Right lobe of liver (tissue), 4 donors: ENCODE measurements around the gene SCARF1.

ENCODE experiments used
- POLR2A ChIP-seq: fragments of 450-650 bp; IDR thresholded peaks from one replicate; pipeline ENCODE4 v1.6.1; 2017; ENCODE audit warnings: antibody characterized with exemption, mild to moderate bottlenecking
- TF ChIP-seq, protein P1 (sequence below), 4 donors: fragments of 200-600 bp in 3 of 4; fragments of 450-650 bp in 1 of 4; IDR thresholded peaks; one replicate each; pipeline versions ENCODE4 v1.5.1 to v1.8.0; 2016 to 2022; ENCODE audit warnings: antibody characterized with exemption in 4 of 4, mild to moderate bottlenecking in 2 of 4
- donor health status: DM: no; HTN: no; CAD: no.
- donor health status: DM: no; HTN: no; CAD: no.
- donor health status: DM: no; HTN: yes; CAD: no.

GRCh38 chr17:1590747-1591473 lies 54.6 kb downstream of the SCARF1 start:
- TF ChIP-seq, protein P1, sequence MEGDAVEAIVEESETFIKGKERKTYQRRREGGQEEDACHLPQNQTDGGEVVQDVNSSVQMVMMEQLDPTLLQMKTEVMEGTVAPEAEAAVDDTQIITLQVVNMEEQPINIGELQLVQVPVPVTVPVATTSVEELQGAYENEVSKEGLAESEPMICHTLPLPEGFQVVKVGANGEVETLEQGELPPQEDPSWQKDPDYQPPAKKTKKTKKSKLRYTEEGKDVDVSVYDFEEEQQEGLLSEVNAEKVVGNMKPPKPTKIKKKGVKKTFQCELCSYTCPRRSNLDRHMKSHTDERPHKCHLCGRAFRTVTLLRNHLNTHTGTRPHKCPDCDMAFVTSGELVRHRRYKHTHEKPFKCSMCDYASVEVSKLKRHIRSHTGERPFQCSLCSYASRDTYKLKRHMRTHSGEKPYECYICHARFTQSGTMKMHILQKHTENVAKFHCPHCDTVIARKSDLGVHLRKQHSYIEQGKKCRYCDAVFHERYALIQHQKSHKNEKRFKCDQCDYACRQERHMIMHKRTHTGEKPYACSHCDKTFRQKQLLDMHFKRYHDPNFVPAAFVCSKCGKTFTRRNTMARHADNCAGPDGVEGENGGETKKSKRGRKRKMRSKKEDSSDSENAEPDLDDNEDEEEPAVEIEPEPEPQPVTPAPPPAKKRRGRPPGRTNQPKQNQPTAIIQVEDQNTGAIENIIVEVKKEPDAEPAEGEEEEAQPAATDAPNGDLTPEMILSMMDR (IDR thresholded peaks at IDR 0.05): no peak
- no peak for TF ChIP-seq POLR2A
